ENCODE results near the gene RNF112. TPM values are rescaled to one million over a fixed set of nuclear protein-coding genes. Genes with fewer than 3 reads are reported as not detected.

RNF112 gene
- polyA plus RNA-seq, 1 experiment: 0.70 TPM

DNA sequence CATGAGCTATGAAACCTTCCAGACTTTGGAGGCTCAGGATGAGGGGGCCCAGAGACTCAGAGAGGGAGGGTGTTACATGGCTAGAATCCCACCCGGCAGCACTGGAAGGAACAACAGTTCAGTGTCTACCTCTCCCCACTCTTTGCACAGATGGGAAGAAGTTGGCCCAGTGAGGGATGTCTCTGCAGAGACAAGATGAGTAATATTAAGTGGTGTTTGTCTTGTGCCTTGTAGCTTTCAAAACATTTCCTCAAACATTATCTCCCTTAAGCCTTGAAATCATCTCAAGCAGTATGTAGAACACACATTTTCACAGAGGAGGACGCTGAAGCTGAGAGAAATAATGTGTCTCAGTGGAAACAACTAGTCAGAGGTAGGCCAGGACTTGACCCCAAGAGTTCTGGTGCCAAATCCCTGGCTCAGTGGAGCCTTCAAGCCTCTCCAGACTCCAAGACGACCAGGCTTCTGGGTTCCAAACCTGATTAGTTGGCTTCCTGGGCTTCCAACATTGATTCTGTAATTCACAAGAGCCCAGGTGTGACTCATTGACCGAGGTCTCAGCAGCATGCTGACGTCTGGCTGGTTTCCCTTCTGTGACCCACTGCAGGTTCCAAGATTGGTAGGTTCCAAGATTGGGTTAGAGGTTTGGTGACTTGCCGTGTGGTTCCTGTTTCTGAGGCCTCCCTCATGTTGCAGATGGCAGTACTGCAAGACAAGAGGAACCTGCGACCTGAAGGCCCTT is 7.4 kb downstream of the RNF112 start:
- DNase-seq (ENCODE audit: low read depth): peak; percentile 15
- Histone ChIP-seq H3K36me3 (ENCODE audit: control insufficient read depth, insufficient read depth, low read length) (no peaks in the 10 kb centered on the region), H3K27me3 (ENCODE audit: control insufficient read depth, insufficient read depth, low read length) (no peaks in the 10 kb centered on the region), H3K4me3 (ENCODE audit: low read depth, low read length) (no peak overlapping the region)
- TF ChIP-seq, protein P1, sequence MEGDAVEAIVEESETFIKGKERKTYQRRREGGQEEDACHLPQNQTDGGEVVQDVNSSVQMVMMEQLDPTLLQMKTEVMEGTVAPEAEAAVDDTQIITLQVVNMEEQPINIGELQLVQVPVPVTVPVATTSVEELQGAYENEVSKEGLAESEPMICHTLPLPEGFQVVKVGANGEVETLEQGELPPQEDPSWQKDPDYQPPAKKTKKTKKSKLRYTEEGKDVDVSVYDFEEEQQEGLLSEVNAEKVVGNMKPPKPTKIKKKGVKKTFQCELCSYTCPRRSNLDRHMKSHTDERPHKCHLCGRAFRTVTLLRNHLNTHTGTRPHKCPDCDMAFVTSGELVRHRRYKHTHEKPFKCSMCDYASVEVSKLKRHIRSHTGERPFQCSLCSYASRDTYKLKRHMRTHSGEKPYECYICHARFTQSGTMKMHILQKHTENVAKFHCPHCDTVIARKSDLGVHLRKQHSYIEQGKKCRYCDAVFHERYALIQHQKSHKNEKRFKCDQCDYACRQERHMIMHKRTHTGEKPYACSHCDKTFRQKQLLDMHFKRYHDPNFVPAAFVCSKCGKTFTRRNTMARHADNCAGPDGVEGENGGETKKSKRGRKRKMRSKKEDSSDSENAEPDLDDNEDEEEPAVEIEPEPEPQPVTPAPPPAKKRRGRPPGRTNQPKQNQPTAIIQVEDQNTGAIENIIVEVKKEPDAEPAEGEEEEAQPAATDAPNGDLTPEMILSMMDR (IDR thresholded peaks at IDR 0.05; ENCODE audit: insufficient read depth, low read depth, low read length): no peak
- ChIA-PET POLR2A (no interaction called here), CTCF (interaction anchor here (0.6 to 1.2 kb wide), 4 partner anchors 9 to 32 kb away, joined by 3 to 4 read pairs (median 4); no protein-coding TSS in a partner anchor)

DNA sequence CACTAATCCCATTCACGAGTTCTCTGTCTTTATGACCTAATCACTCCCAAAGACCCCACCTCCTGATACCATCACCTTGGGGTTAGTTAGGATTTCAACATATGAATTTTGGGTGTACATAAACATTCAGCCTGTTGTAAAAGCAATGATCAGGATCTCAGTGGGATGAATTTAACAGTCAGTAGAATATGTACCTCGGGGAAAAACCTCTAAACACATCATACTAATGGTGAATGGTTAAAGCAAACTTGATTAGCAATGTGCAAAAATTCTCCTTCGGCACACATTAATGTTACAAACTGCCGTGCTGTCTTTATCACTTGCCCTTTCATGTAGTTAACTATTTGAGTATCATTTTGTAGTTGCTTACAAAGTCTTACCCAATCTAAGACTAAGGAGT is 10.2 kb downstream of the RNF112 start:
- ChIA-PET CTCF (no interaction called here), POLR2A (no interaction called here)
- Histone ChIP-seq H3K4me3 (ENCODE audit: low read depth, low read length) (no peak overlapping the region), H3K27me3 (ENCODE audit: control insufficient read depth, insufficient read depth, low read length) (no peaks in the 10 kb centered on the region), H3K36me3 (ENCODE audit: control insufficient read depth, insufficient read depth, low read length) (no peaks in the 10 kb centered on the region)
- no peak for DNase-seq (ENCODE audit: low read depth)
- TF ChIP-seq, protein P1 (IDR thresholded peaks at IDR 0.05; ENCODE audit: insufficient read depth, low read depth, low read length): no peak

DNA sequence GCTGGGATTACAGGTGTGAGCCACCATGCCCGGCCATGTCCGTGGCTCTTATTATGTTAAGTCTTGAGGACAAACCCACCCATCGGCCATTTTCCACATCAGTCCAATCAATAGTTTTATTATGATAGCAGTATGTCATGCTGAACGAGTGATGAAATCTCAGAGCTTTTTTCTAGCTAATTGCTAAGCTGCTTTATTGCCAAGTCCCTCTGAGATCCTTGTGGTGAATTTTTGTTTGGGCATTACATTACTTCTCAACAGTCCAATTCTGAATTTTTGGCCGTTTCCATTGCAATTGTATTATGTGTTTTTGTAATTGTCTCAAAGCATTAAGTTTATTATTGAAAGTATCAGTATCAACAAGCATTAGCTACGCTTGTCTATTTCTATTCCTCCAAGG is 10.9 kb downstream of the RNF112 start:
- Histone ChIP-seq H3K27me3 (ENCODE audit: control insufficient read depth, insufficient read depth, low read length) (no peaks in the 10 kb centered on the region), H3K36me3 (ENCODE audit: control insufficient read depth, insufficient read depth, low read length) (no peaks in the 10 kb centered on the region), H3K4me3 (ENCODE audit: low read depth, low read length) (no peak overlapping the region)
- no peak for DNase-seq (ENCODE audit: low read depth)
- TF ChIP-seq, protein P1 (IDR thresholded peaks at IDR 0.05; ENCODE audit: insufficient read depth, low read depth, low read length): no peak
- CTCF ChIA-PET: no interaction called here
- POLR2A ChIA-PET: no interaction called here

DNA sequence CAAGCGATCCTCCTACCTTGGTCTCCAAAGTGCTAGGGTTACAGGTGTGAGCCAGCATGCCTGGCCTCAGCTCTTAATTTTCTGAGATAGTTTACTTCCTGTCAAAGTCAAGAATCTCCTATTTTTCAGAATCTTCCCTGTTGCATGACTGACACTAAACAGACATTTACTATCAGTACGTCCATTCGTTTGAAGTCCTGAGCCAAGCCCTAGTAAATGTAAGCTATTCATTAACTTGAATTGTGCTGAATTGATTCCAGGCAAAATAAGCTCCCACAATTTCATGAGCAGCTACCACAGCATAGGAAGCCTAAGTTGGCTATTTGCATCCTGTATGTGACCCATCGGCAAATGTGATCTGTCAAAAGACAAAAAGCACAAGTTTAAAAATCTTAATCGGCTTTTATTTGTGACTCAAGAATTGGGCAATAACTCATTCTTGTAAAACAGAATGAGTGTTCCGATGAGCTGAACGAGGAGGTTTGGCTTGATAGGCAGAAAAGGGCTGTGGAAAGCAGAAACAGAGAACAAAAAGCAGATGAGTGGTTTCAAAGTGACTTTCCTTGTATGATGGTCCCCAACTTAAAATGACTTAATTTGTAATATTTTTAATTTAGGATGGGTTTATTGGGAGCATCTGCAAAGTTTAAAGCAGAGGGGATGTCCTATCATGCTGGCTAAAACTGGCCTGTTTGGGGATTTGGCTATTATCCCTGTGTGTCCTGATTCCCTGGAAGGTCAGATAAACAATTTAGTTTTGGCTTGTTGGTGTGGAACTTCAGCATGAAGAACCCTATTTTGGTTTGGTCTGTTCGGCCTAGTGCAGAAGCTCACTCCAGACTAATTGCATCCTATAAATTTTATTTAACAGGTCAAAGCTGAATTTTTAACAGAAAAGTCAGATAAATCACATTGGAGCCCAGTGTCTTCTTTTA is 14.2 kb downstream of the RNF112 start:
- TF ChIP-seq, protein P1 (IDR thresholded peaks at IDR 0.05; ENCODE audit: insufficient read depth, low read depth, low read length): no peak
- H3K36me3 ChIP-seq (ENCODE audit: control insufficient read depth, insufficient read depth, low read length): no peaks in the 10 kb centered on the region
- ChIA-PET CTCF (interaction anchor here (0.9 to 2.2 kb wide), 4 partner anchors 9 to 62 kb away, joined by 3 to 9 read pairs (median 6); partner anchors contain the start of gene B9D1), POLR2A (no interaction called here)
- no peak for DNase-seq (ENCODE audit: low read depth)
- no peak overlapping the region for H3K4me3 ChIP-seq (ENCODE audit: low read depth, low read length)
- H3K27me3 ChIP-seq (ENCODE audit: control insufficient read depth, insufficient read depth, low read length): no peaks in the 10 kb centered on the region

DNA sequence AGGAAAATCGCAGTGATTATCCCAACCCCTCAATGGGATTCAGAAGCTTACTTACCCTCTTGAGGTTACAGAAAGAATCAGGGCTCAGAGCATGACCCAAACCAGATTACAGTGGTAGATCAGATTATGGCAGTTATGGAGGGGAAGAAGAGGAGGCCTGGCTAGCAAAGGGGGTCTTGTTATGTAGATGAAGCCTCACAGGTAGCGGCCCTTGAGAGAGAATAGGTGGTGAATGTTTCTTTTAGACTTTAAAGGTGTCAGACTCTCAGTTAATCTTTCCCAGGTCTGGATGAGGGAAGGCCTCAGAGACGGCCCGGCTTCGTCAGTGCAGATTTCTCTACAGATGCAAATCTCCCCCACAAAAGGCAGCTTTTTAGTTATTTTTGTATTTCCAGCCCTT is 15.6 kb downstream of the RNF112 start:
- TF ChIP-seq, protein P1 (IDR thresholded peaks at IDR 0.05; ENCODE audit: insufficient read depth, low read depth, low read length): no peak
- Histone ChIP-seq H3K27me3 (ENCODE audit: control insufficient read depth, insufficient read depth, low read length) (no peaks in the 10 kb centered on the region), H3K36me3 (ENCODE audit: control insufficient read depth, insufficient read depth, low read length) (no peaks in the 10 kb centered on the region), H3K4me3 (ENCODE audit: low read depth, low read length) (no peak overlapping the region)
- DNase-seq (ENCODE audit: low read depth): no peak
- CTCF ChIA-PET: interaction anchor here (2.2 to 2.5 kb wide), 2 partner anchors 21 to 64 kb away, joined by 5 to 8 read pairs; partner anchors contain the start of gene B9D1
- POLR2A ChIA-PET: no interaction called here
